GM19372 (cell line): ENCODE data around the gene CXCL12.

Source experiments
- ATAC-seq: cut with Tn5 transposase; IDR thresholded peaks from one replicate; pipeline ENCODE4 v1.9.1; 2021; ENCODE audit warnings: mild to moderate bottlenecking, low read depth, moderate library complexity; ENCODE audit not compliant: unreplicated experiment

The CXCL12 gene

DNA sequence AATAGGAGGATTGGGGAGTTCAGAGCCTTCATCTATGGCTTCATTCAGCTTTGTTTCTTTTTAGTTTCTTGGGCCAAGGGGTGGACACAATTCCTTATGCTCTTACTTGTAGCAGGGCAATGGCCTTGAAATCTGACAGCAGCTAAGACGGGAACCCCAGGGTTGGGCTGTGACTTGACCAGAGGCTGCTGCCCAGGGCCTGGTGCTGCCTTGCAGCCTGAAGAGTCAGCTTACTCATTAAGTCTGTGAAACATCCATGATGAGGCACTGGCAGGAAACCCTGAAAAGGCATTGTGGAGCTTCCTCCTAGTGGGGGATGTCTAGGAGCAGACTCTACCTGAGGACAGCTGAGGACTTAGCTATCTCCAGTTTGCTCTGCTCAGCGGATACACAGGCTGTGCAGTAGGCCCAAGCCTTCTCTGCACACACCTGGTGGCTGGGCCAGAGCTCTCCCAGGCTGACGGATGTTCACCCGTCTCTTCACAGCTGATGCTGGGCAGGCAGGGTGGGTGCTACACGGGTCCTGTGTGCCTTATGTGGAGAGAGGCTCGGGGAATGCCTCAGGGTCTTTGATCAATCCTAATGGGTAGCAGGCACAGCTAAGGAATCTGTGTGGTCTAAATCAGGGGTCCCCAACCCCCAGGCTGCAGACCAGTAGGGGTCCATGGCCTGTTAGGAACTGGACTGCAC, 17.8 kb downstream of the CXCL12 start:
- ATAC-seq: no peak

DNA sequence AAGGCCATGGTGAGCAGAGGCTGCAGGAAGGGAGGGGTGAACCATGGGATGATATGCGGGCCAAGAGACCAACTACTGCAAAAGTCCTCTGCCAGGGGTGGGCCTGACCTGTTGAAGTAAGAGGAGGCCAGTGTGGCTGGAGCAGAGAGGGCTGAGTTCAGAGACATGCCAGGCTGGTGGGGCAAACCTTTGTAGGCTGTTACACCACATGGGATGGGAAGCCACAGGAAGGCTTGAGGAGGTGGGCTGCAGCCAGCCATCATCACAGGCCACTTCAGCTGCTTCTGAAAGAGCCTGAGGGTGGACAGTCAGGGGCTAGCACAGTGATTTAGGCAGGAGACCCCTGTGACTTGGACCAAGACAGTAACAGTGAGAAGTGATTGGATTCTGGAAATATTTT, 20.3 kb downstream of the CXCL12 start:
- no peak for ATAC-seq

DNA sequence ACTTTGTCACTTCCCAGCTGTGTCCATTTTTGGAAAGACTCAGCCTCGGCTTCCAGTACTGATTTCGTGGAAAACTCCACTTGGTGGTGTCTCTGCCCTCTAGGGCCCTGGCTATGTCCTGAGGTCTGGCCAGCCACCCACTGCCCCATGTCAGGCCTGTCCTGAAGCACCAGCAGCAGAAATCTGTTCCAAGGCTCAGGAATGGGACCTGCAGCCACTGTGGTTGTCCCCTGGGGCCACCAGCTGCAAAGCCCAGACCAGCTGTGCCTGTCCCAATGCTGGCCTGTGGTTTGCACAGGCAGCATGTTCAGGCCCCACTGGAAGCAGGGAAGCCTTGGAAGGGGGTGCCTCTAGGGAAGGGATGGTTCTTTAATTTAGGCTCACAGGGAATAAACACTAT, 21.2 kb downstream of the CXCL12 start:
- ATAC-seq: no peak

DNA sequence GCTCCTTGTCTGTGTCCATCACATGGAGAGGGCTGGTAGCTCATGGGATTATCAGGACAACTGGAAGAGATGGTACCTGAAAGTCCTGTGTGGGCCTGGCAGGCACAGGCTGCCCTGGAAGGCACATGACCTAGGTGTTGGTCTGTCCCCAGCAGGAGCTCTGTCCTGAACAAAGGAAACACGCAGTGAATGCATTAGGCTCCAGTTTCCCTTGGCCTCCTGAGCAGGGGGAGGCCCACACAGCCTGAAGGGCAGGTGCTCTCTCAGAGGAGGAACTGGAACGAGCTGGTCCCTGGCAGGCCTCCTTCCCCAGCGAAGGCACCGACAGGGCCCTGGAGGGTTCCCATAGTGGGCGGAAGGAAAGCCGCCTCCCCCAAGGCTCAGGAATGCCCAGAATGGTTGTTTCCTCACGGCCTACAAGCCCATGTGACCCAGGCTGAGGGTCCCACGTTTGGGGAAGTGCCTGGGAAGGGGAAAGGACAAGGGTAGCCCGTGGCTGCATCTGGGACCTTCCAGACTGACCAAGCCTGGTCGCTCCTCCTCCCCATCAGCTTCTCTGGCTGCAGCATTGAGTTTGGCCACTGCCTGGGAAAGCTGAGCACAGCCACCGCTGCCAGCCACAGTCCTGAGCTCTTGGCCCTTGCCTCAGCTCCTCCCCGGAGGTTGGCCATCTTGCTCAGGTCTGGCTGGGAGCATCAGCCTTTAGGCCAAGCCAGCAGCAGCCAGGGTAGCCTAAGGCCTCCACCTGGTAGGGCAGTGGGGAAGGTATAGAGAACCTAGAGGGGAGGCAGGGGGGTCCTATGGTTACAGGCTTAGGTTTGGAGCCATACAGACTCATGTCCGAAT, 21.8 kb downstream of the CXCL12 start:
- ATAC-seq: no peak

DNA sequence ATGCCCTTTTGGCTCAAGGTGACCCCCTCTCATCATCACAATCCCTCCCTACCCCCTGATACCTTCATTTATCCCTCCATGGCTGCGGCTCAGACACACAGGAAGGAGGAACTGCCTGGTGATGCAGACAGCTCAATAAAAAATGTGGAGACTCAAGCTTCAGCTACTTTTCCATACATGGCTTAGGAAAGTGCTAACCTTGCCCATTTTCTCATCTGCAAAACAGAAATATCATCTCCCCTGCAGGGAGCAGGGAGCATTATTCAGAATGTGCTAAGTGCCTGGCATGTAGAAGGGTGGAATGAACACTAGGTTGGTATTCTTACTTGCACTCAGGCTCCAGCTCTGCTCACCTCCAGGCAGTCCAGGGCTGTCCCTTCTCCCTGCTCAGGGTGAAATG, 23.8 kb downstream of the CXCL12 start:
- no peak for ATAC-seq

DNA sequence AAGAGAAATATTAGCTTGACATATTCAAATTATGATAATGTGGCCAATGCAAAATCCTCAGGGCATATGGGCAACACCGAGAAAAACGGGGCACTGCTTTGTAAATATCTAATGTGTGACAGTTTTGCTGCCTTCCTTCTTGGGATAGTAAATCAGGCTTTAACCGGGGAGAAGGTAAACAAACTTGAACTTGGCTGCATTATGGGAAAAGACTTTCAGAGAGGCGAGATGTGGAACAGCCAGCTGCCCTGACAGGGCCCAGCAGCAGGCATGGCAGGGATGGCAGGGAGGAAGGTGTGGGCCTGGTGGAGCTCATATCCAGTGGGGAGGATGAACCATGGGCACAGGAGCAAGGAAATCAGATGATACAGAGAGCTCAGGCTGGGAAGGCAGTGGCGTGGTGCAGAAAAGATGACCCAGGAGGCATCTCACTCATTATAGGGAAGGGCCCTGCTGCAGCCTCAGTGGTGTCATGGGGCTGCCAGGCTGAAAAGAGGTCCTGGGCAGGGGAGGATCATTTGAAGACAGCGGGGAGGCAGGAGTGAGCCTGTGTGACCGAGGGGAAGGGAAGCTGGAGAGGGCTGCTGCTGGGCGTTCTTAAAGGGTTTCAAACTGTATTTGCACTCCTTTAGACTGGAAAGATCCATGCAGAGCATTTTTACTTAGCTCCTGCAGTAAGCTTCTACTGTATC, 26.7 kb downstream of the CXCL12 start:
- ATAC-seq: no peak

DNA sequence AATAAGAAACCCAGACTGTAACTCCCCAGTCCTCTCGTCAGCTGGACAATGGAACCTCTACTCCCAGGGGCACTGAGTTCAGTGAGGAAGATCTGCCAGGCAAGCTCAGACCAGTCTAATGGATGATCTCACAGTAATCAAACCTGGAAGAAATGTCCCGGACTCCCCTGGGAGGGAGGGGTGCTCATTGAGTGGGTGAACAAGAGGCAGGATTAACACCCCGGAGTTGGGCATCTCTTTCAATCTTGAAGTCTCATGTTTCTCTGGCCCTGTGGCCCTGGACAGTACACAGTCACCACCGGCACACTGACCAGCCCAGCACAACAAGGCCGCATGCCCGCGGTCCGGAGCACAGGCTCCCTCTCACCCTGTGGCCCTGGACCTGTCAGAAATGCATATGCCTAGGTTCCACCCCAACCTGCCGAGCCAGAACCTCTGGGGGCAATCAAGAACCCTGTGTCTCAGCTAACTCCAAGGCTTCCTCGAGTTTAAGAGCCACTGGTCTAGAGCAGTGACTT, 27.8 kb downstream of the CXCL12 start:
- ATAC-seq: no peak

DNA sequence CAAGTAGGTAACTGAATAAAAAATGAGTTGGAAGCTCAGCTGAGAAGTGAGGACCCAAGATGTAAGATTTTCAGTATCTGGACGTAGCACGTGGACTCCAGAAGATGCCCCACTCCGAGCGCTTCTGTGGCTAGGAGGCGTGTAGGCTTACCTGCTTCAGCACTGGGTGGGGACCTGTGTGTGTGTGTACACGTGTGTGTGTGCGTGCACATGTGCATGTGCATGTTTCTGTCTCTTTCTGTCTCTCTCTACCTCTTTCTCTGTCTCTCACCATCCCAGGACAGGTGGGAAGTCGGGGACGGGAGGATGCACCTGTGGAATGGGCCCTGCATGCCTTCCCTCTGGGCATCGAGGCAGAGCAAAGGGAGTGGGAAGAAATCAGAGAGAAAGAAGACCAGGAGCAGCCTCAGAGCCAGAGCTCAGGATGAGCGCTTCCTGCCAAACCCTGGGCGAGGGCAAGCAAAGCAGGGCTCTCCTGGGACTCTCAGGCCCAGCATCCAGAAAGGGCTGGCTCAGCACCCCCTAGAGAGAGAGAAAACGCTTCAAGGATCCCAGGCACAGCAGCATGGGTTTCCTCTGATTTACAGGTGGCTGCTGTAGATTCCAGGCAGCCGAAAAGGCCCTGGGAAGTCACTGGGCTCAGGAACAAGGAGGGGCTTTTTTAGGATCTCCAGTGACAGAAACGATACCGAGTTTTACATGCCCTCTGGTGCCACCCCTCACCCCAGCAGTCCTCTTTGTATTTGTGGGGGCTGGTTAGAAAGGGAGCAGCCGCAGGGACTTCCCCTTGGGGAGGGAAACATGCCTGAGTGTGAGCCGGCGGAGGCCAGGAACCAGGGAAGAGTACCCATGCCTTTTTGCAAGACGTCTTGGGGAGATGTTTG, 28.5 kb downstream of the CXCL12 start:
- ATAC-seq: no peak

DNA sequence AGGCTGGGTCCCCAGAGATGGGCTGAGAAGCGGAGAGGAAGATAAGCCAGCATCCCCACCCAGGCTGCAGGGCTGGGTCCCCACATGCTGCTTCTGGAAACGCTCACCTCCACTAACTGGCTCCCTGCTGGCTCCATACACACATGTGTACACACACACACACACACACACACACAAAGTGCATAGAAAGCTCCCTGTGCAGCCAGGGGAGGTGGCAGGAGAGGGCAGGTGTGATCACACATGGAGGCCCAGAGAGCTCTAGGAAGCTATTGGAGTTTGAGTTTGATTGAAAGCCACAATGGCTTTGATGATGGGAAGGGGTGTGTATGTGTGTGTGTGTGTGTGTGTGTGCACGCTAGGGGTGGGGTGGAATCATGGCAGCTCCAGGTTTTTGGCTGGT, 29.3 kb downstream of the CXCL12 start:
- no peak for ATAC-seq

DNA sequence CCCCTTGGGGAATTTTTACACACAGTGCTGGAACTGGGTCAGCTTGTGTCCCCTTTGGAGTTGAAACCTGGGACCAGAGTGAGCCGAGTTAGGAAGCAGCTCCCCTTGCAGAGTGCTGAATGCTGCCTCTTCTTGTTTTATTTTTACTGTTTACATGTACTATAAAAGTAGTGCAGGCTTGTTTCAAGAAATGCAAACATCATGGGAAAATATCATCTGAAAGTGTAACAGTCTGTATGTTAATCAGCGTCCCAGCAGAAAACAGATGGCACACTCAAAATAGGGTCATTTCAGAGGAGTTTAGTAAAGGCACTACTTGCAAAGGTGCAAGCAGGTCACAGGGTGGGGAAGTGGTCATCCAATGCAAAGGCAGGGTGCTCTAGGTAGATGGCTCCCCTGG, 30.1 kb downstream of the CXCL12 start:
- ATAC-seq: no peak

DNA sequence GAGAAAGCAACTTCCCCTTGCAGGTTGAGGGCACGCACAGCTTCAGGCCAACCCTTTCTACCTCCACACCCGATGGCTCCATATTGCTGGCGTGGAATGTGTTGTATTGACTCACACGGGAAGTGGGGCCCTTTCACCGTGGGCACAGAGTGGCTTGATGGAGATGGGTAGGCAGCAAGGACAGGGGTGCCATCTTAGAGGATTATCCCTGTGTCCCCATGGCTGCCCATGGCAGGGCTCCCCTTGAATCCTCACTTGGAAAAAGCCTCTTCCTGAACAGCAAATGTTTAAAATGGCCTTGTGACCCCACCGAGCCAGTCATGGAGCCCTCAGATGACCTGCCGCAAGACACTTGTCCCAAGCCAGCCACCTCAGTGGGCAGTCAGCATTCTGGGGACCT, 31.2 kb downstream of the CXCL12 start:
- no peak for ATAC-seq

DNA sequence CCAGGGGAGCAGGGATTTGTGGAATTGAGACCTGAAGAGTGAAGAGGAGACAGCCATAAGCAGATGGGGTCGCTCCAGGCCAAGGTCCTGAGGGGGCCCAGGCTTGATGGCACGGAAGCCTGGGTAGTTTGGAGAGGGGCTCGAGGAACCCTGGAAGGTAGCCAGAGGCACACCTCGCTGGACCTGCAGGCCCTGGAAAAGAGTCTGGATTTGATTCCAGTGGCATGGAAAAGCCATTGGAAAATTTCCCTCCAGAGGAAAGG, 31.8 kb downstream of the CXCL12 start:
- no peak for ATAC-seq

DNA sequence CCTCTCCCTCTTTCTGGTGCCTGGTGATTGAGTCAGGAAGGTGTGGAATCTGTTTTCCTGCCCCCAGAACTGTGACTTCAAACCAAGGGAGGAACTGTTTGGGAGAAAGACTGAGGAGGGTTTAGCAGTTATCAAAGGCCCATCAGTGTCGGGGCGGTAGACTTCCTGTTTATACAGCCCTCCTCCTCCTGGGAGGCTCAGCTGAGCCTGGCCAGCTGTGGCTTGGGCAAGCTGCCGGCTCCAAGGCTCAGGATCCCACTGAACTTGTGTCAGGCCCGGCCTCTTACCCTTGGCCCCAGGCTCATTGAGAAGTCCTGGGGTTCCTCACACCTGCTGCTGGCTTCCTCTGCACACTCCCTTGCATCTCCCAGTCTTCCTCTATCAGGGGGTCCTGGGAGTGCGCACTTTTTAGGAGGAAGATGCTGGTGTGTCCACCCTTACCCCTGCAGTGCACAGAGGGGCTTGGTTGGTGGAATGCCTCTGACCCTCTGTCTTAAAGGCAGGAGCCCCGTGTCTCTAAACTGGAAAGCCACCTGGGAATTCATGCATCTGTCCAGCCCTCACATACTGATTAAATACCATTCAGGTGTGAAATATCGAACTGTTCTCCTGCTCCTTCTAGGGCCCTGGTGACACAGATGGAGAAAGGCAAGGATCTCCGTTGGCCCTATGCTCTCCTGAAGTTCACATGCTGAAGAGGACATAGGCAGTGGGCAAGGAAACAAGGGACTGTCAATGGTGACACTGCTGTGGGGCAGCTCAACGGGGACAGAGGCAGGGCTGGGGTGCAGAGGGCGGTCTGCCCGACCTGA, 32.4 kb downstream of the CXCL12 start:
- ATAC-seq: no peak

DNA sequence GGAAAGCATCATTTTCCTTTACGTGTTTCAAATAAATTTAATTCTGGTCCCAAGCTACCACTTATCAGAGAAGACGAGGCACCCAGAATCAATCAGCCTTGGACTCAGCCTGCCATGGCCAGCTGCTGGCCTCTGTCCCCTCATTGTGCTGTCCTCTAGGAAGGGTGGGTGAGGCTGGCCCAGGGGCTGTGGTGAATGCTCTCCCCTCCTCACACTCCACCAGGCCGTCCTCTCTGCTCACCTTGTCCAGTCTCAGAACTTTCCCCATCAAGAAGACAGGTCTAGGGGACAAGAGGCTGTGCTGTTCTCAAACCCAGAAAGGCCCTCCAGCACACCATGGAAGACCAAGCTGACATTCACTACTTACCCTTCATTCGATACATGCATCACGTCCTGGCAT, 36.4 kb downstream of the CXCL12 start:
- ATAC-seq: no peak

DNA sequence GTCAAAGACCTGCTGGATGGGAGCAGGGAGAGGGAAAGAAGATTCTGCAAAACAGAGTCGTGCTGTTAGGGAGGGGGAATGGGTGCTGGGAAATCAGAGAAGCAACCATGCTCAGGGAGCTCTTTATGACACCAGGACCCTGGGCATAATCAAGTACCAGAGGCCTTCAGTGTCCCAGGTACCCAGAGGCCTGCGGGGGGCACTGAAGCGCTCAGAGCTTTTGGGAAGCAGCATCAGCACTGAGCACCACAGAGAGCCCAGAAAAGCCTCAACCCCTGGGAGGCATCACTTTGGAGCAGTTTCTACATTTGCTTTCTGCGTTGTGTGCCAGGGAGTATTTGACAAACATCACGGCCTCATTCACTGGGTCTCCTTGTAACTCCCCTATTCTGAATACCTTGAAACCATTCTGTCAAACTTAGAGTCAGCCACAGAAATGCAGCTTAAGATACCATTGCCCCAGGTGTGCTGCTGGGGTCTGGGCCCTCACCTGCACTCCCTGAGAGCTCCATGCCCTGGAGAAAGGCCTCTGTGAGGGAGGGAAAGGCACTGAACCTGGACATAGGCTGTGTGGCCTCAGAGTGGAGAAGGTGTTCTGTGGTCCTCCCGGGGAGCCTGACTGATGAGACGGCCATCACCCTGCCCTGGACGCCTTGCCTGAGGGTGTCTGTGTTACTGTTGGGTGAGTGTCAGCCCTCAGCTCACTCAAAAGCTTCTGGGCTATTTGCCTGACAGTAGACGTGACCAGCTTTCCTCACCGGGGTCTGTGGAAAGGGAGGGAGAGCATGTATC, 37.1 kb downstream of the CXCL12 start:
- ATAC-seq: no peak

DNA sequence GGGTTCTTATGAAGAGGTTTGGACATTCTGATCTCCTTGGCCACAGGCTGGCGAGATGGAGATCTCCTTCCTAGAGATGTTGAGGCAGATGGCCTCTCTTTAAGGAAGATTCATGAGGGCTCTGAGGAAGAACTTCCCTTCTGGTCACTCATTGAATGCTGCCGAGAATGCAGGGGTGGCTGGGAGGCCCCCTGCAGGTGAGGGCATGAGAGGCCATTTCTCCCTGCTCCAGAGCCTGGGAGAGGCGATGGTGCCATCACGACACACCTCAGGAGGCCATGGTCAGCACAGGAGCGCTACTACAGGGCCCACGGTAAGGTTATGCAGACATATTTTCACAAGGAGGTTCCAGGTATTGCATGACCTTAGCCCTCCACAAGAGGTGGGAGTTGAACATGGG, 40.2 kb downstream of the CXCL12 start:
- ATAC-seq: no peak

DNA sequence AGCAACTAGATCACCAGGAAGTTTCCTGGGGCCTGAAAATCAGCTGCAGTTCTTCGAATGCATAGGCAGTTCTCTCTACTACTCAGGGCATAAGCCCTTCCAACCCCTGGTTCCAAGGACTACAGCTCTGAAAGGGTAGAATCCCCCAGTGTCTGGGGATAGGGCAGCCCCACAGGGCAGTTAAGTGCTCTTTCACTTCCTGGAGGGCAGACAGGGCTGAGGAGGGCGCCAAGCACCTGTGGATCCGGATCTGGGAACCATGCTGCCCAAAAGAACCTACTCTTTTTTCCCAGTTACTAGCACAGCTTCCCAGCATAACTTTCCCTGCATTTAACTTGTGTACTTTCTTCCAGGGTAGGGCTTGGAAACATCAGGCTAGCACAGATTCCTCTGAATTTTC, 41.1 kb downstream of the CXCL12 start:
- no peak for ATAC-seq

DNA sequence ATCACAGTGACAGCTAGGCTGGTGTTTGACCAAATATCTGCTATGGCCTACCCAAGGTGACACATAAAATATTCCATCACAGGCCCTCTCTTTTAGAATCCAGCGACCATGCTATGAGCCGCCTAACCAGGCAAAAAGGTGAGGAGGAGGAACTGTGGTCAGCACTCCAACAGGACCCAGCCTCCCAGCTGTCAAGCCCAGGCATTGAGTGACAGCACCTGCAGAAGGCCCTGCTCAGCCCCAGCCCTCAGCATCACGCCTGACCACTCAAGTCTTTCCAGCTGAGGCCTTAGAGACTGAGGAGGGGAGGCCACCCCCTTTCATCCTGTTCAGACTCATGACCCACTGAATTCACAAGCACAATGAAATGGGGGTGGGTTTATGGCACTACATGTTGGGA, 43.0 kb downstream of the CXCL12 start:
- ATAC-seq: no peak

DNA sequence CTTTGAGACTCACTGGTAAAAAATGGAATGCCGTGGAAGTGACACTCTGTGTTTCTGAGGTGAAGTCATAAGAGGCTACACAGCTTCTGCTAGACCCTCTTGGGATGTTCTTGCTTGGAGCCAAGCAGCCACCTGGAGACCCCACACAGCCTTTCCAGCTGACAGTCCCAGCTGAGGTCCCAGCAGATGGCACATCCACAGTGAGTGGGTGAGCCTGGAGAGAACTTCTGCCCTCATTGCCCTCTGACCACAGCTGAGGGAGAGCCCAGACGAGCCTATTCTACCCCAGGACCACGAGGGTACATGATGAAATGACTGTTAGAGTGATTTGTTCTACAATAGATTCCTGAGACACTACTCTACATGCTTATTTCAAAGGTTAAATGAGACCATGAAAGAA, 44.3 kb downstream of the CXCL12 start:
- ATAC-seq: no peak
